H1 (cell line): ENCODE data around the gene ACSF3. TPM values are rescaled to one million over a fixed set of nuclear protein-coding genes. Genes with fewer than 3 reads are reported as not detected.

Experiments
- JUN ChIP-seq: IDR thresholded peaks from 2 replicates; pipeline ENCODE4 v1.6.1; 2011; ENCODE audit warnings: low read depth, mild to moderate bottlenecking, improper control_type of control experiment, low read length
- YY1 ChIP-seq: IDR thresholded peaks from 2 replicates; pipeline ENCODE4 v1.6.1; 2011; ENCODE audit warnings: low read depth, mild to moderate bottlenecking, low read length
- polyA plus RNA-seq, 7 experiments: library from polyadenylated mRNA; depleted of rRNA in 3 of 7; stranded (reverse) in 5 of 7; unstranded in 2 of 7; fragments of >200 nt in 5 of 7; fragments of 200-250 nt in 2 of 7; gene quantifications; 1 replicate in 5 of 7; 2 replicates in 1 of 7; 4 replicates in 1 of 7; pipeline versions ENCODE4 v1.2.1 to v1.2.3, GENCODE V29; 2011 to 2013; ENCODE audit warnings: missing spikeins in 2 of 7, mixed read lengths in 2 of 7
- total RNA-seq: library from RNA; stranded (reverse); fragmentation: NEBNext Ultra II Directional; extraction: Animal tissue kit (Norgen Biotek cat#: 25700); gene quantifications from 2 replicates; pipeline ENCODE4 v1.2.1, GENCODE V29; 2021

Gene ACSF3
- total and polyA plus RNA-seq, 2 of the 8 experiments (the other 6 are each of a cell fraction or from before 2014, with no cell fraction given), result 15.6 to 22.9 TPM

- TF ChIP-seq JUN, result no peak
- TF ChIP-seq YY1, result no peak
These were observed 34.8 kb upstream of the ACSF3 start (continued) for GRCh38 chr16:89058812-89059211.
